OCI-LY3 (cell line): ENCODE measurements around the gene ETV6.

Experiments used
- CTCF ChIP-seq: fragments of 200-600, 300-600 bp; sonication (generic); IDR thresholded peaks from 2 replicates; pipeline ENCODE4 v1.5.1; 2014; ENCODE audit warnings: antibody characterized with exemption, low read length, low read depth
- EZH2phosphoT487 ChIP-seq: fragments of 200-600 bp; shearing (Covaris generic); IDR thresholded peaks from 2 replicates; pipeline ENCODE4 v1.6.1; 2018; ENCODE audit warnings: antibody characterized with exemption, mixed run types, low read depth

- no peak for TF ChIP-seq CTCF
- no peak for TF ChIP-seq EZH2phosphoT487
These were observed 161.5 kb downstream of the ETV6 start for GRCh38 chr12:11811008-11811407.
